Activated CD8-positive, alpha-beta memory T cell treated with anti-CD3 and anti-CD28 coated beads, Interleukin-2, amount 50 U/mL, for 24 hours (primary cell): Measurements from ENCODE around the gene HOXA13.

Experiments used
- DNase-seq: peaks from one replicate; pipeline ENCODE4 v3.0.0-alpha.2; 2020; ENCODE audit errors: extremely low read depth

Gene HOXA13

DNA sequence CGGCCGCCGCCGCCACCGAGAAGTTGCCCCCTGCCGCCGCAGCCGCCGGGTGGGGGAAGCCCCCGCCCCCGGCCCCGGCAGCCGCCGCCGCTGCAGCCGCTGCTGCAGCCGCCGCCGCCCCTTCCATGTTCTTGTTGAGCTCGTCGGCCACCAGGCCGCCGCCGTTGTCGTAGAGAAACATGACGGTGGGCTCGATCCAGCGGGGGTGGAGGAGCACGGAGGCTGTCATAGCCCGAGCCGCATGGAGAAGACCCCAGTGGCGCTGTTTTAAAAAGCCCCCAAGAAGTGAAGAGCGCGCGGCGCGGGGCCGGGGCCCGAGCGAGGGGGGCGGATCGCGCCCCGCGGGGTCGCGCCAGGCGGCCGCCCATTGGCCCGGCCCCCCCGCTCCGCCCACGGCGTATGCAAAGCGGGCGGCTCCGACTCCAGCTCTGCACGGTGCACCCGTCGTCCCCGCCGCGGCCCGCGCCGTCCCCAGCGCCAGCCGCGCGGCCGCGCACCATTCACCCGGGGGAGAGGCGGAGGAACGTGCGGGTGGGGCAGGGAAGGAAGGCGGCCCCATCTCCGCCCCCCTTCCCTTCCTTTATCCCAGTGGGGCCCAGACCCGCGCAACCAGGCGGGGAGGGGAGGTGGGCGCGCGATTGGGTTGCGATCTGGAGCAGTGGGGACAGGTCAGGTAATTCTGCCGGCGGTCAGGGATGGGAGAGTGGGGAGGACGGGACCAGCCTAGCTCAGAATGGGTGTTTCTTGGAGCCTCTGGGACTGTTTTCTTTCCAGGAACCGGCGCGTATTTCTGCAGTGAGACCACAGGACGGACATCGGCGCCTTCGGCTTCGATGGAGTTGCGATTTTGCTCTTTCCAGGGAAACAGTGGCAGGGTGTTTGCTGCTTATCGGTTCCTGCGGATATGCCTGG is at the start of gene HOXA13:
TSS of gene HOXA13 (minus strand) at position 243 of the 912 bp plus-strand sequence. CDS start at position 229, 14 bp downstream.
- no peak for DNase-seq

GRCh38 chr7:27248911-27249723 is 49.2 kb upstream of the HOXA13 start:
- DNase-seq, result no peak

DNA sequence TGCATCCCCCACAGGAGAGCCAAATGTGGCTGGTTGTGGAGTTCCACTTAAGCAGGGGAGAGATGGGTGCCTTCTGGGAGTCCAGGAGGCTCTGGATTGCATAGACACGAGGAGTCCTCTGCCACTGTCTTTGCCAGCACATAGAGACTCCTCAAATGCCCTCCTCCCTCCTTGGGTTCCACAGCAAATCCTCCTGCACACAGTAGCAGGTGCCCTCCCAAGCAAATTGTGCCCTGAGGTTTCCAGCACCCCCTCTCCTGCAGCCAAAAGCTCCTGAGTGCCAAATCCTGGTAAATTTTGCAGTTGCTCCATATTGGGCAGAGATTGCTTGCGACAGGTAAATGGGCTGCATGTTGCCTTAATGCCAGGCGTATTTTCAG is 48.5 kb upstream of the HOXA13 start:
- DNase-seq, result no peak

GRCh38 chr7:27247452-27248426 is 47.8 kb upstream of the HOXA13 start:
- no peak for DNase-seq

GRCh38 chr7:27247000-27247399 is 47.1 kb upstream of the HOXA13 start:
- DNase-seq, result no peak

- DNase-seq, result no peak
These were observed 46.2 kb upstream of the HOXA13 start for GRCh38 chr7:27245798-27246691.

GRCh38 chr7:27245124-27245797 is 45.4 kb upstream of the HOXA13 start:
- no peak for DNase-seq

- DNase-seq, result no peak
These were observed 44.7 kb upstream of the HOXA13 start for GRCh38 chr7:27244488-27245123.

- no peak for DNase-seq
These were observed 43.7 kb upstream of the HOXA13 start for GRCh38 chr7:27243340-27244163.

- DNase-seq, result no peak
These were observed 42.9 kb upstream of the HOXA13 start, which contains the start of gene EVX1 for GRCh38 chr7:27242555-27243339. Gene EVX1 (plus strand): TSS chr7:27242802. CDS start chr7:27243031, 229 bp downstream.

DNA sequence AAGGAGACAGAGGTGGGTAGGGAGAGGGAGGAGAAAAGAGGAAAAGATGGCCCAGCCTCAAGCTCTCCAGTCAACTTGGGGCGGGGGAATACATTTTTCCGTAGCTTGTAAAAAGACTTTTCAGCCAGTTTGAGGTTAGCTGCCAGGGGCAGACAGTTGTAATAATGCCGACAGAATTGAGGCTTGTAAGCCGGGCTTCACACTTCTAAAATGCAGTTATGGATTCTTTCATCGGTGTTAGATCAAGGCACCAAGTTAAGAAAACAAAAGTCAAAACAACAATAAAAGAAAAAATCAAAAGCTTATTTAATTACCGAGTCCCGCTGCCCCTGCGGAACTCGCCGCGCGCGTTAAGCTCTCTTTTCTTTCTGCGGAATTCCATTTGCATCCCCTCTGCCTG is 42.3 kb upstream of the HOXA13 start:
- no peak for DNase-seq

GRCh38 chr7:27241189-27242056 is 41.5 kb upstream of the HOXA13 start:
- DNase-seq, result no peak

DNA sequence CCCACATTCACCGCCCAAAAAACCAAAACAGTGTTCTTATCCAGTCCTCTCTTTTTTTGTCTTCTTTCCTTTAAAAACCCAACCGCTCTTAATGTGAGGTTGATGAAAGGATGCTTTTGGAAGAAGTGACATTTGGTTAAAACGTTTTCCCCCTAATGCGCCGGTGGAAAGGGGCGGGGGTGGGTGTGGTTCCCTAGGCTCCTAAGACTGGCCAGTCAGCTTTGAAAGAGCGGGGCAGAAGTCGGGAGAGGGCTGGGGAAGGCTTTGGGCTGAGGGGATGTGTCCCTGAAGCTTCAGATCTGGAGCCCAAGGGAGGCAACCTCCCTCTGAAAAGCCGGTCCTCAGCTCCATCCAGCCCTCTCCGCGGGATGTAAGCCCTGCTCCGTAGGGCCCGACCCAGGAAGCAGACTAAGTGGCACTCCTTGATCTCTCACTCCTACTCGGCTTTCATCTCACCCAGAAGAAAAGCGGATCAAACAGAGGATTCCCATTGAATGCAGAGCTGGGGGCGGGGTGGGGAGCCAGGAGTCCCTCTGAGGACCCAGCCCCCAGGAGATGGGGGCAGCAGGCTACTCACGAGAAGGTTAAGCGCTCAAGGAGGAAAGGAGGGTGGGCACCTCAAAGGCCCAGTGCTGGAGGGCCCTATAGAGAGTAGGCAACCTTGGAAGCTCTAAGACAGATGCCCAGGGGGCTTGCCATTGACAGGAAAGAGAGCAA is 40.3 kb upstream of the HOXA13 start:
- DNase-seq, result no peak

DNA sequence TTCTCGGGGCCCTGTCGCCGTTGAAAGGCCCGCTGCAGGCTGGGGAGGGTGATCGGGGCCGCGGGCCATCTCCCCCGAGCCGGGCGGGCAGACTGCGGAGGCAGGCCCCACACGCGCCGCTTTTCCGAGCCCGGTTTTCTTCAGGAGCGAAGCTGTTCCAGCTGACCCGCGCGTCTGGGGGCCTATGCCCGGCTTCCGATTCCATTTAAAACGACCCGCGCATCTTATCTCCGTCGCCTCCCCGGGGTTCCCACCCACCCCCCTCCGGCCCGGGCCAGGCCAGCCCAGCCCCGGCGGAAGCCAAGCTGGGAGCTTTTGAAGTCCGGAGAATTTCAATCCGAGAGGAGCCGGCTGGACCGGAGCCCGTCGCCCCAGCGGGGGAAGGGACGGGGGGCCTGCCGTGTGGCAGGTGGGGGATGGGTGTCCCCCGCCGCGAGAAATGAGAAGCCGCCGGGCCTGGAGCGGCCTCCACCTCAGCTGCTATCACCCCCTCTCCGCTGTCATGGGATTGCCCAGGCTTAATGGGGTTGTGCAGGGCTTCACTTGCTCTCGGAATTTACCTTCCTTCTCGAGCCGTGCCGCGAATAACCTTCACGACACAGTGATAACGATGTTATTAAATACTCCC is 39.6 kb upstream of the HOXA13 start:
- no peak for DNase-seq

DNA sequence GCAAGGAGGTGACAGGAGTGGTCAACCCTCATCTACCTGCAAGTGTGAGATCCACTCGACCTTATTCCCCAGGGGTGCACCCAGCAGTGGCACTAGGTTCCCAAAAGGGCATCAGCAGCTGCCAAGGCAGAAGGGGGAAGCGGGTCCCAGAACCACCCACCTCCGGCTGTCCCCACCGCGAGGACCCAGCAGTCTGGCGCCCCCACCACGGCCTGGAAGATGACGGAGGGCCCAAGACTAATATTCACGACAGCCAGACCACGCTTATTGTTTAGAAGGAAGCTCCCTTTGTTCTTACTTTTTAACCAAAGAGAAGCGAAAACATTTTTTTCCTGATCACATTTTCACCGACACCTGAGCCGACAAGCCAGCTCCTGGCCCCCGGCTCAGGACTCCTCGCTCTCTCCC is 39.1 kb upstream of the HOXA13 start:
- no peak for DNase-seq
